ENCODE measurements around the gene BPTF. TPM values are rescaled to one million over a fixed set of nuclear protein-coding genes. Genes with fewer than 3 reads are reported as not detected.

The BPTF gene
- polyA plus RNA-seq, 2 of the 4 experiments (the other 2 are of a cell fraction) = 26.3 to 60.7 TPM

GRCh38 chr17:67850991-67851631 lies 25.8 kb downstream of the BPTF start:
- 82% methylated on average over 8 of the region's 8 CpGs for WGBS (ENCODE audit: missing lambda C conversion rate)
- Histone ChIP-seq H3K4me2 (no peak overlapping the region), H3K4me1 (no peaks in the 10 kb centered on the region), H3K27ac (no peak overlapping the region), H3K4me3 (no peak overlapping the region), H3K9me3 (no peaks in the 10 kb centered on the region)
- ChIA-PET CTCF (interaction anchor here (0.9 to 1.6 kb wide), 3 partner anchors 12 to 112 kb away, joined by 3 read pairs; no protein-coding TSS in a partner anchor), POLR2A (no interaction called here)
- DNase-seq (ENCODE audit: low read depth in 1 of 2, low spot score in 1 of 2) (no peak), ATAC-seq (no peak), FAIRE-seq (no peak)
- TF ChIP-seq HOXB5 (CRISPR knock-in tag; IDR thresholded peaks at IDR 0.05) (no peak), CHD4 (IDR thresholded peaks at IDR 0.05; ENCODE audit: borderline replicate concordance) (no peak), ZFP36 (IDR thresholded peaks at IDR 0.05; ENCODE audit: borderline replicate concordance, partially characterized antibody) (no peak), FOSL2 (IDR thresholded peaks at IDR 0.05) (no peak), FOSL2 (CRISPR knock-in tag; IDR thresholded peaks at IDR 0.05) (no peak), JUN (IDR thresholded peaks at IDR 0.05) (no peak), ATOH8 (CRISPR knock-in tag; IDR thresholded peaks at IDR 0.05; ENCODE audit: low read depth) (no peak), HOXA7 (CRISPR knock-in tag; IDR thresholded peaks at IDR 0.05) (no peak), POLR2A (IDR thresholded peaks at IDR 0.05; ENCODE audit: low read length) (no peak), ELK1 (IDR thresholded peaks at IDR 0.05; ENCODE audit: low read depth, low read length) (no peak), NFE2L2 (conservative IDR thresholded peaks at IDR 0.05; ENCODE audit: low read length) (no peak), EP300 (IDR thresholded peaks at IDR 0.05) (no peak), EHMT2 (IDR thresholded peaks at IDR 0.05; ENCODE audit: low read depth) (no peak), KDM1A (IDR thresholded peaks at IDR 0.05; ENCODE audit: low read depth) (no peak), USF2 (IDR thresholded peaks at IDR 0.05) (no peak), HEYL (CRISPR knock-in tag; IDR thresholded peaks at IDR 0.05) (no peak), GATA3 (IDR thresholded peaks at IDR 0.05; ENCODE audit: borderline replicate concordance) (no peak), JUNB (IDR thresholded peaks at IDR 0.05) (no peak), RFX5 (IDR thresholded peaks at IDR 0.05) (no peak)

GRCh38 chr17:67853703-67854102 lies 28.4 kb downstream of the BPTF start:
- no peak for TF ChIP-seq BHLHE40 (IDR thresholded peaks at IDR 0.05; ENCODE audit: low read depth, low read length)
- no peak for TF ChIP-seq MYC (IDR thresholded peaks at IDR 0.05; ENCODE audit: borderline replicate concordance, low read length)
- TF ChIP-seq NPAS2 (CRISPR knock-in tag; IDR thresholded peaks at IDR 0.05; ENCODE audit: borderline replicate concordance) = no peak
- H3K9me3 ChIP-seq = no peaks in the 10 kb centered on the region
- CTCF ChIA-PET = no interaction called here
- H3K27ac ChIP-seq = no peak overlapping the region
- no peak overlapping the region for H3K4me2 ChIP-seq
- POLR2A ChIA-PET = no interaction called here
- WGBS (ENCODE audit: missing lambda C conversion rate) = 94% methylated on average over 8 of the region's 8 CpGs
- DNase-seq (ENCODE audit: low read depth in 1 of 2, low spot score in 1 of 2) = no peak
- H3K4me3 ChIP-seq = no peak overlapping the region
- FAIRE-seq = no peak
- no peak for ATAC-seq
- no peaks in the 10 kb centered on the region for H3K4me1 ChIP-seq

- Histone ChIP-seq H3K27ac (no peak overlapping the region), H3K4me3 (no peak overlapping the region), H3K9me3 (no peaks in the 10 kb centered on the region), H3K4me1 (peaks cover 4% of the 10 kb centered on the region; the same call in 1 of the 3 replicates), H3K4me2 (no peak overlapping the region)
- FAIRE-seq (no peak), ATAC-seq (no peak), DNase-seq (ENCODE audit: low read depth in 1 of 2, low spot score in 1 of 2) (no peak)
- POLR2A ChIA-PET = no interaction called here
- 95% methylated on average over 6 of the region's 6 CpGs for WGBS (ENCODE audit: missing lambda C conversion rate)
- CTCF ChIA-PET = interaction anchor here (0.6 to 2.4 kb wide), 3 partner anchors 8 to 38 kb away, joined by 3 to 8 read pairs (median 3); no protein-coding TSS in a partner anchor
- TF ChIP-seq GATA3 (IDR thresholded peaks at IDR 0.05; ENCODE audit: borderline replicate concordance) = no peak
- TF ChIP-seq SMC3 (IDR thresholded peaks at IDR 0.05) = no peak
- no peak for TF ChIP-seq HOXB13 (CRISPR knock-in tag; IDR thresholded peaks at IDR 0.05; ENCODE audit: low read depth)
- no peak for TF ChIP-seq PBX3 (IDR thresholded peaks at IDR 0.05)
- no peak for TF ChIP-seq EHMT2 (IDR thresholded peaks at IDR 0.05; ENCODE audit: low read depth)
- no peak for TF ChIP-seq ATOH8 (CRISPR knock-in tag; IDR thresholded peaks at IDR 0.05; ENCODE audit: low read depth)
- no peak for TF ChIP-seq MAX (IDR thresholded peaks at IDR 0.05)
- no peak for TF ChIP-seq ZNF302 (CRISPR knock-in tag; IDR thresholded peaks at IDR 0.05)
- no peak for TF ChIP-seq TFCP2L1 (CRISPR knock-in tag; IDR thresholded peaks at IDR 0.05)
- TF ChIP-seq ELK1 (IDR thresholded peaks at IDR 0.05; ENCODE audit: low read depth, low read length) = no peak
- no peak for TF ChIP-seq HEYL (CRISPR knock-in tag; IDR thresholded peaks at IDR 0.05)
- no peak for TF ChIP-seq CHD4 (IDR thresholded peaks at IDR 0.05; ENCODE audit: borderline replicate concordance)
- TF ChIP-seq JUN (IDR thresholded peaks at IDR 0.05) = no peak
- TF ChIP-seq RFX5 (IDR thresholded peaks at IDR 0.05) = no peak
- no peak for TF ChIP-seq FOXS1 (CRISPR knock-in tag; IDR thresholded peaks at IDR 0.05)
- TF ChIP-seq POLR2A (IDR thresholded peaks at IDR 0.05; ENCODE audit: low read length) = no peak
Measured at GRCh38 chr17:67854378-67854777, 29.1 kb downstream of the BPTF start.

Measured in A549 (cell line).